Endodermal cell (in vitro differentiated cells): ENCODE data around the gene ADAM19. TPM values are rescaled to one million over a fixed set of nuclear protein-coding genes. Genes with fewer than 3 reads are reported as not detected.

Experiments used
- DNase-seq: peaks from one replicate; pipeline ENCODE4 v3.0.0-alpha.2; 2017
- H3K27ac ChIP-seq: 2 replicates; pipeline ENCODE4 v1.5.1; 2013; ENCODE audit warnings: mild to moderate bottlenecking, low read depth, low read length, moderate library complexity
- H3K27me3 ChIP-seq: 2 replicates; pipeline ENCODE4 v1.6.1; 2013; ENCODE audit warnings: mild to moderate bottlenecking, low read length, moderate library complexity; ENCODE audit not compliant: insufficient read depth, control insufficient read depth, poor library complexity, severe bottlenecking
- H3K36me3 ChIP-seq: 2 replicates; pipeline ENCODE4 v1.7.0; 2013; ENCODE audit warnings: mild to moderate bottlenecking, low read length, moderate library complexity; ENCODE audit not compliant: control insufficient read depth, insufficient read depth
- H3K4me1 ChIP-seq: one replicate; pipeline ENCODE4 v1.7.0; 2013; ENCODE audit warnings: low read length; ENCODE audit not compliant: control insufficient read depth, insufficient read depth
- H3K4me3 ChIP-seq: 2 replicates; pipeline ENCODE4 v1.5.1; 2013; ENCODE audit warnings: mild to moderate bottlenecking, low read length, moderate library complexity
- H3K9ac ChIP-seq: 2 replicates; pipeline ENCODE4 v1.6.1; 2013; ENCODE audit warnings: mild to moderate bottlenecking, low read length, moderate library complexity; ENCODE audit not compliant: poor library complexity, severe bottlenecking; ENCODE audit errors: extremely low read depth
- H3K9me3 ChIP-seq: 2 replicates; pipeline ENCODE4 v1.6.1; 2013; ENCODE audit warnings: mild to moderate bottlenecking, low read length, moderate library complexity; ENCODE audit not compliant: control insufficient read depth
- H3K27ac Mint-ChIP-seq: 2 replicates; pipeline ENCODE4 v1.8.0; 2020; ENCODE audit warnings: mixed read lengths
- H3K27me3 Mint-ChIP-seq: 2 replicates; pipeline ENCODE4 v1.8.0; 2021; ENCODE audit warnings: mild to moderate bottlenecking, mixed read lengths; ENCODE audit not compliant: insufficient read depth
- H3K36me3 Mint-ChIP-seq: 2 replicates; pipeline ENCODE4 v1.8.0; 2020; ENCODE audit warnings: low read depth, mixed read lengths
- H3K4me1 Mint-ChIP-seq: 2 replicates; pipeline ENCODE4 v1.8.0; 2020; ENCODE audit warnings: mixed read lengths
- H3K4me3 Mint-ChIP-seq: 2 replicates; pipeline ENCODE4 v1.8.0; 2020; ENCODE audit warnings: mild to moderate bottlenecking, moderate library complexity, mixed read lengths
- H3K9me3 Mint-ChIP-seq: 2 replicates; pipeline ENCODE4 v1.8.0; 2020; ENCODE audit warnings: mild to moderate bottlenecking, mixed read lengths
- CTCF ChIP-seq: fragments of 200-600 bp; sonication (generic); conservative IDR thresholded peaks from 2 replicates; pipeline ENCODE4 v1.5.0; 2021; ENCODE audit warnings: antibody characterized with exemption, mild to moderate bottlenecking
- WGBS, 2 experiments: methylation state at CpG; one replicate each; pipeline versions ENCODE4 v1.1.5 to v1.1.7; 2013; ENCODE audit warnings: missing lambda C conversion rate in 2 of 2, mixed read lengths in 1 of 2; ENCODE audit not compliant: insufficient coverage in 1 of 2, insufficient read length in 1 of 2; 5-methylcytosine and 5-hydroxymethylcytosine counted together
- total RNA-seq, 2 donors: library from RNA; stranded (reverse); fragmentation: NEBNext Ultra II Directional in 1 of 2; extraction: Animal tissue kit (Norgen Biotek cat#: 25700) in 1 of 2; gene quantifications; 2 replicates in 1 of 2; 3 replicates in 1 of 2; pipeline ENCODE4 v1.2.1, GENCODE V29; 2021

The ADAM19 gene
- total RNA-seq, 2 donors from 2014 or later = 96.1 to 119 TPM

- no peaks in the 10 kb centered on the region for H3K36me3 ChIP-seq
- H3K27me3 ChIP-seq = no peaks in the 10 kb centered on the region
- H3K9me3 ChIP-seq = no peaks in the 10 kb centered on the region
- peak overlapping the region; percentile 23 for H3K4me3 ChIP-seq
- DNase-seq = peak; percentile 78
- Mint-ChIP-seq H3K4me3 (no peak overlapping the region), H3K4me1 (peaks cover 38% of the 10 kb centered on the region), H3K36me3 (no peaks in the 10 kb centered on the region), H3K27ac (peak overlapping the region; percentile 89), H3K9me3 (no peaks in the 10 kb centered on the region), H3K27me3 (no peaks in the 10 kb centered on the region)
- no peak overlapping the region for H3K27ac ChIP-seq
- H3K9ac ChIP-seq = peak overlapping the region; percentile 94
- no peak for TF ChIP-seq CTCF
- WGBS, 2 experiments = 68 to 82% methylated on average over 2 to 6 of the region's 6 CpGs
- peaks cover 12% of the 10 kb centered on the region for H3K4me1 ChIP-seq
These were observed 2.7 kb upstream of the ADAM19 start for GRCh38 chr5:157578079-157578780.

GRCh38 chr5:157576678-157577077 is 1.1 kb upstream of the ADAM19 start:
- Mint-ChIP-seq H3K27me3 (no peaks in the 10 kb centered on the region), H3K36me3 (peaks cover 3% of the 10 kb centered on the region), H3K4me1 (peaks cover 42% of the 10 kb centered on the region), H3K4me3 (peak overlapping the region; percentile 97), H3K27ac (peak overlapping the region; percentile 89), H3K9me3 (no peaks in the 10 kb centered on the region)
- WGBS, 2 experiments = 68 to 86% methylated on average over 3 to 4 of the region's 4 CpGs
- Histone ChIP-seq H3K27me3 (no peaks in the 10 kb centered on the region), H3K4me3 (peak overlapping the region; percentile 90), H3K9ac (peak overlapping the region; percentile 94), H3K27ac (no peak overlapping the region), H3K36me3 (peaks cover 13% of the 10 kb centered on the region), H3K9me3 (no peaks in the 10 kb centered on the region), H3K4me1 (peaks cover 12% of the 10 kb centered on the region)
- DNase-seq = no peak
- no peak for TF ChIP-seq CTCF

- peak overlapping the region; percentile 98 for H3K27ac Mint-ChIP-seq
These were observed 857 bp downstream of the ADAM19 start for GRCh38 chr5:157574456-157575380.

More at GRCh38 chr5:157574456-157575380, 857 bp downstream of the ADAM19 start:
- H3K27me3 ChIP-seq = no peaks in the 10 kb centered on the region
- H3K4me1 ChIP-seq = peaks cover 23% of the 10 kb centered on the region
- 2 to 3% methylated on average over 36 to 61 of the region's 61 CpGs for WGBS, 2 experiments
- Mint-ChIP-seq H3K4me1 (peaks cover 46% of the 10 kb centered on the region), H3K36me3 (peaks cover 18% of the 10 kb centered on the region), H3K27me3 (no peaks in the 10 kb centered on the region), H3K4me3 (peak overlapping the region; percentile 97), H3K9me3 (no peaks in the 10 kb centered on the region)
- H3K9ac ChIP-seq = peak overlapping the region; percentile 94
- H3K36me3 ChIP-seq = peaks cover 33% of the 10 kb centered on the region
- peak; percentile 70 for DNase-seq
- TF ChIP-seq CTCF = no peak
- H3K27ac ChIP-seq = peak overlapping the region; percentile 61
- H3K9me3 ChIP-seq = no peaks in the 10 kb centered on the region
- peak overlapping the region; percentile 90 for H3K4me3 ChIP-seq
